ENCODE results near the gene CNNM1.

DNA sequence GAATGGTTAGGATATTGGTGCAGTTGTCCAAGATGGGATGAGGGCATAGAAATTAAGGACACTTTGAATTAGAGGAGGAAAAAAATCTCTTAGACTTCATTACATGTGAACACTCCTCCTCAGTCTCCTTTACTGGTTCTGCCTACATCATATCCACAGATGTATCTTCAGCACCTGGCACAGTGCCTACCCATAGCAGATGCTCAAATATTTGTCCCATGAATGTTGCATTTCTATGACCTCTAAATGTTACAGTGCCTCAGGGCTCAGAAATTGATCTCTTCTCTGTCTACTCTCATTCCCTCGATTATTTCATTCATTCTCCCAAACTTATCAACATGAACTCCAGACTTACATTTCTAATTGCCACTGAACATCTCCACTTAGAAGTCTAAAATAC lies 17.1 kb downstream of the CNNM1 start:
- TF ChIP-seq, protein P1, sequence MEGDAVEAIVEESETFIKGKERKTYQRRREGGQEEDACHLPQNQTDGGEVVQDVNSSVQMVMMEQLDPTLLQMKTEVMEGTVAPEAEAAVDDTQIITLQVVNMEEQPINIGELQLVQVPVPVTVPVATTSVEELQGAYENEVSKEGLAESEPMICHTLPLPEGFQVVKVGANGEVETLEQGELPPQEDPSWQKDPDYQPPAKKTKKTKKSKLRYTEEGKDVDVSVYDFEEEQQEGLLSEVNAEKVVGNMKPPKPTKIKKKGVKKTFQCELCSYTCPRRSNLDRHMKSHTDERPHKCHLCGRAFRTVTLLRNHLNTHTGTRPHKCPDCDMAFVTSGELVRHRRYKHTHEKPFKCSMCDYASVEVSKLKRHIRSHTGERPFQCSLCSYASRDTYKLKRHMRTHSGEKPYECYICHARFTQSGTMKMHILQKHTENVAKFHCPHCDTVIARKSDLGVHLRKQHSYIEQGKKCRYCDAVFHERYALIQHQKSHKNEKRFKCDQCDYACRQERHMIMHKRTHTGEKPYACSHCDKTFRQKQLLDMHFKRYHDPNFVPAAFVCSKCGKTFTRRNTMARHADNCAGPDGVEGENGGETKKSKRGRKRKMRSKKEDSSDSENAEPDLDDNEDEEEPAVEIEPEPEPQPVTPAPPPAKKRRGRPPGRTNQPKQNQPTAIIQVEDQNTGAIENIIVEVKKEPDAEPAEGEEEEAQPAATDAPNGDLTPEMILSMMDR (IDR thresholded peaks at IDR 0.05), result no peak
- TF ChIP-seq EP300 (IDR thresholded peaks at IDR 0.05) (no peak), POLR2A (IDR thresholded peaks at IDR 0.05) (no peak)
